T-helper 2 cell treated with Interferon-gamma antibody and Interleukin-4, amounts not matched to agents 100 ng/mL and 5 ng/mL, for 36 hours (primary cell): ENCODE results near the gene LPIN1. TPM values are rescaled to one million over a fixed set of nuclear protein-coding genes. Genes with fewer than 3 reads are reported as not detected.
"Not testable (repeated sequence)": the region's sequence is repeated elsewhere in the genome, so short reads cannot be mapped to it uniquely, and the experiment has no call there.

ENCODE experiments used
- intact Hi-C: fragments of 100-400 bp; cut with micrococcal nuclease; formaldehyde crosslinking; loops from one replicate; pipeline ENCODE4 v1.15.1; 2023
- total RNA-seq: library from RNA; stranded (reverse); gene quantifications from 2 replicates; pipeline ENCODE4 v1.2.3, GENCODE V29; 2022

Gene LPIN1
- total RNA-seq, 1 donor from 2014 or later: 62.1 TPM

DNA sequence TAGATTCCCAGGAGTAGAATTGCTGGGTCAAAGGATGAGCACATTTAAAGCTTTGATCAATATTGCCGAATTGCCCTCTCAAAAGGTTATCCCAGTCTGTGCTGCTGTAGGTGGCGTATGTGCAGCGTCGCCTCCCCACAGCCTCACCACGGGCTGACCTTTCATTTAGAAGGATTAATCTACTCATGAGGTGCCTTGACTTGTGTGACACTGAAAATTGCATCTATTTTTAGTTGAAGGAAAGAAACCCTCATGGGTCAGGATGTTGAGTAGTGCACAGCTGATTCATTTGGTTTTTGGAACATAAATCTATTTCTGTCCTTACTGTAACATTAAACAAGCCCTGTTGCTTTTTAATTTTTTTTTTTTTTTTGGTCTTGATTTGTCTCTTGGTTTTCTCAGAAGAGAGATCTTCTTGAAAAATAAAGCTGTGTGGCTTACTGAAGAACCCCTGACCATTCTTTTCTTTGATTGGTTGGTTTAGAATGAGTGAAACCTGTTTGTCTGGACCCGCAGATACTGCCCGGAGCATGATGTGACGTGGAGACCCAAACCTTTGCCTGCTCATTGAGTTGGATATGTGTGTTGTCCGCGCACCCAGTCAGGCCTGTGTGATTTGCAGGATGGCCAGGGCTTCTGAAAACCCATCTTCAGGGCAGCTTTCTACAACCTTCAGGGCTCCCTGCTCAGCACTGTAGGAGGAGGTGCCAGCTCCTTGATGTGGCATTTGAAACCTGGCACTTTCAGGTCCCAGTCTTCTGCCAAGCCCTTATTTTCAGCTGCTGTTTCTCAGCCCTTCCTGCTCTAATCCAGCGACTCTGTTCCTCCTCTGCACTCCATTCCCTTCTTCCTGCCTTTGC, 61.0 kb downstream of the LPIN1 start:
- intact Hi-C loops: no loop called here

DNA sequence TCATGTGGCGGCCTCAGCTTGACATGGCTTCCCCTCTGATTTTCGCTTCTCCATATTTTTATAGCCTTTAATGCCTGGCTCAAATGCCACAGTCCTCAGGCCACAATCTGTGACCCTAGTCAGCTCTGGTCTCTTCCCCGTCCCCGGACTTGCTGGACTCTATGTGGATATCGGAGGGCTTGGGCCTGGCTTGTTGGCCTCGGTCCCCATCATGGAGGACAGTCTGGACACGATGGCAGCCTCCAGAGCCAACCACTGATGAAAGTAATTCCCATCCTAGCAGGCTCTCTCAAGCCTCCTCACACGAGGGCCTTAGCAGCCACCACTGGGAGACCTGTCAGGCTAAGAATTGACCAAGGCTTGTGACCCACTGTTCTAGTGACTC, 61.6 kb downstream of the LPIN1 start:
- intact Hi-C loops: no loop called here

DNA sequence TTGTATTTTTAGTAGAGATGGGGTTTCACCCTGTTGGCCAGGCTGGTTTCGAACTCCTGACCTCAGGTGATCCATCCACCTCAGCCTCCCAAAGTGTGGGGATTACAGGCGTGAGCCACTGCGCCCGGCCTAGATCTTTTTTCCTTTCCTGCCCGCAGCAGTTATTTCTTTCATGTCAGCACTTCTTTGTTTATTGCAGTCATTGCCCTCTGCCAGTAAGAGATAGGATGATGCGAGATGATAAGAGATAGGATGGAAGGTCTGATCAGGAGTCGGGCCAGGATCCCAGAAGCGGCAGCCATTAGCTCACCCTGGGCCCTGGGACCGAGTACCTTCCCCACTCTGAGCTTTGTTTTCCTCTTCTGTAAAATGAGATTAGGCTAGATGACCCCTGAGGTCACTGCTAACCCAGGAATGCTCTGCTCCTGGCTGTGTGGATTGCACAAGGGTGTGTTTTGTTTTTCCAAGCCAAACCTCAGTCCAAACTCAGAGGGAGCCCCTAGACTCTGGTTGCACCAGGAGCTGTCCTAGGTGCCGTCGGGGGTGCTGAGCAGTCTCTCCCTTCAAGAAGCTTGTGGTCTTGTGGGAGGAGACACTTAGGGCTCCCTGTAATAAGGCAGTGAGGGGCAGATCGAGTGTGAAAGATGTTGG, 63.3 kb downstream of the LPIN1 start:
- intact Hi-C loops: no loop called here

DNA sequence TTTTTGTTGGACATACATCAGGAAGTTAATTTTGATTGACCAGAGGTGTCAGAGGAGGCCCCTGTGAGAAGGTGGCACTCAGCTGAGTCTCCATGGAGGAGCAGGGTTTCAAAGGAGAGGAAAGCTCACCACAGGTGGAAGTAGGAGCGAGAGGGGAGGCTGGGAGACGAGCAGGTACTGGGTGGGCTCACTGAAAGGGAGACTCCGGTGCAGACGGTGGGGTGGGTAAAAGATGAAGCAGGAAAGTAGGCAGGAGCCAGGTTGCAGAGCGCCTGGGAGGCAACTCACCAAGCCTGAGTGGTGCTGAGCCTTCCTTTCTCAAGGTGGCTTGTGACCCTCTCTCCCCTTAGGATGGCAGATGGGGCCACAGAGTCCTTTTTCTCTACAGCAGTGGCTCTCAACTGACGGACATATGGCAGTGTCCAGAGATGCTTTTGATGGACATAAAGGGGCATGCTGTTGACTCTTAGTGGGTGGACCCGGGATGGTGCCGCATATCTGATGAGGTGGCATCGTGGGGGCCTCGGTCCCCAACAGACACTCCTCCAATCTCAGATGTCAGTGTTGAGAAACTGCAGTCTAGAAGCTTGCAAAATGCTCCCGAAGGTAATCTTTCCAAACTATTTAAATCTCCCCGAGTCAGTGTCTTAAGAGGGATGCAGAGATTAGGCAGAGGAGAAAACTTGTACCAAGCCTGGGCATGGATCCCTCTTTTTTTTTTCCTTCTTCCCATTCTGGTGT, 64.0 kb downstream of the LPIN1 start:
- intact Hi-C loops: no loop called here

DNA sequence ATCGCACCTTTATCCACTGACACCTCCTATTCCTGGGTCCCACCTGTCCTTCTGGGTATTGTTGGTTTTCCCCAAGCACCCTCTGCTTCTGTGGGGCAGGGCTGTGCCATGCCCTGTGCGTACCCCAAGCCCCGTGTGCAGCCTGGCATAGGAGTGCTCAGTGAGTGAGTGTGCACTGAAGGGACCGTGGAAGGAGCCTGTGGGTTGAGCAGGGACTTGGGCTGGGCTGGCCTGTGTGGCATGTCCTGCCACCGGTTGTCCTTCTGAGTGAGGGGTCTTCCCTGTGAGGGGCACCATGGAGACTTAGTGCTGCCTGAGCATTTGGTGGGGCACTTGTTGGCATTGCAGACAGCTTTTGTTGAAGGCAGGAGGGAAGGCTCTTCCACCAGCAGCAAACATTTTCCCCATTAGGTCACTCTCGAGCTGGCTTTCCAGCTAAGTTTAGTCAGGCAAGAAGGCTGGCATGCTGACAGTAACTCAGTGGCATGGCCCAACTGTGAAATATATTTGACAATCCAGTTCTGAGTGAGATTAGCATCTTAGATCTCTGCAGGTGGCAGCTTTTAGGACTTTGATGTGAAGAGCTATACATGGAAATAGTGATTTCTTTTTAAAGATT, 64.7 kb downstream of the LPIN1 start:
- intact Hi-C loops: no loop called here

DNA sequence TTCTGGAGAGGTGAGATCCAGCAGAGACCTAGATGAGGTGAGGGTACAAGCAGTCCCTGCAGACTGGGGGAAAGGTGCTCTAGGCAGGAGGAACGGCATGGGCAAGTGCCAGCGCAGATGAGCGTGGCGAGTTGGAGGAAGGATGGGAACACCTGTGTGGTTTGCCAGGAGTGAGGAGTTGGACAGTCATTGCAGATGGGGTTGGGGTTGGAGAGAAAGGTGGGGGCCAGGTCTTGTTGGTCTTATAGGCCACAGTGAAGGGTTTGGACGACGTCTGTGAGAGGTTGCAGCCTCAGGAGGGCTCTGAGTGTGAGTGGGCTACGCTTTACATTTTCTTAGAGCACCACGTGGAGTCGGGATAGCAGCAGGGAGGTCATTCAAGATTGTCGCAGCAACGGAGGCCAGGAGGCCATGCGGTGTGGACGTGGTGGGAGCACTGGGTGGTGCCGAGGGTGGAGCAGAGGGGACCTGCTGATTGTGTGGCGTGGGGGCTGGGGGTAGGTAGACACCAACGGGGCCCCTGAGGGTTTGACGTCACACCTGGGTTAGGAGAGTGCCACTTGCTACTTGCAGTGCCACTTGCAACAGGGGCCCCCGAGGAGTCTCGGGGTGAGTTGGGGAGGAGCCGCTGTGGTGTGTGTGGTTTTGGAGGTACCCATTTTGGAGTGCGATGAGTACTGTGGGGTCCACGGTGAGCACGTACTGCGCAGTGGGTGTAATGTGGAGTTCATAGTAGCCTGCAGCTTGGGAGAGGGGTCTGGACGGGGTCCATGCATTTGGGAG, 66.2 kb downstream of the LPIN1 start:
- intact Hi-C loops: no loop called here

DNA sequence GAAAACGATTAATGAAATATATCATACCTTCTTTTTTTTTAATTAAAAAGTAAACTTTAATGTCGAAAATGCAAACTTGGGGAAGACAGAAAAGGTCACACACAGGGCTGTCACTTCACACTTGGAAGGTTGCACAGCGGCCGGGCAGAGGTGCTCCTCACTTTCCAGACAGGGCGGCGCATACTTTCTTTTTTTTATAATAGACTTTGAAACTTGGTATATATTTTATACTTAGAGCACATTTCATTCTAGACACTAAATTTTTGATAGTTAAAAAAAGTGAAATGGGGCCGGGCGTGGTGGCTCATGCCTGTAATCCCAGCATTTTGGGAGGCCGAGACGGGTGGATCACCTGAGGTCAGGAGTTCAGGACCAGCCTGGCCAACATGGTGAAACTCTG, 66.9 kb downstream of the LPIN1 start:
- intact Hi-C loops: not testable (repeated sequence)

DNA sequence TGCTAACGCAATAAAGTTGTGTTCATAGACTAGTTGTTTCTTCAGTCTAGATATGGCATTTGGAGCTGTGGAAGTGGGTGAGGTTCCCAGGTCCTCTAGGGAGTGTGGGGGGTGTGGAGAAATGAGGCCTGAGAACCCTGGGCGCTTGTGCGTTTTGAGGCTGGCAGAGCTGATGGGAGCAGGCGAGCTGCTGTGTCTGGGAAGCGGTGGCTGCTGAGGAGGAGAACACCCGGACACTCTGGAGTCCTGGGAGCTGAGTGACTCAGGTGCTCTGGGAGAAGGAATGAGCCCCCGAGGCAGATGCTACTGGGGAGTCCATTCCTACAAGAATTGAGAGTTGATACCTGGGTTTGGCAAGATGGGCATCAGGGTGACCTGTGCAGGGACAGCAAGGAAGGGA, 67.5 kb downstream of the LPIN1 start:
- intact Hi-C loops: no loop called here

DNA sequence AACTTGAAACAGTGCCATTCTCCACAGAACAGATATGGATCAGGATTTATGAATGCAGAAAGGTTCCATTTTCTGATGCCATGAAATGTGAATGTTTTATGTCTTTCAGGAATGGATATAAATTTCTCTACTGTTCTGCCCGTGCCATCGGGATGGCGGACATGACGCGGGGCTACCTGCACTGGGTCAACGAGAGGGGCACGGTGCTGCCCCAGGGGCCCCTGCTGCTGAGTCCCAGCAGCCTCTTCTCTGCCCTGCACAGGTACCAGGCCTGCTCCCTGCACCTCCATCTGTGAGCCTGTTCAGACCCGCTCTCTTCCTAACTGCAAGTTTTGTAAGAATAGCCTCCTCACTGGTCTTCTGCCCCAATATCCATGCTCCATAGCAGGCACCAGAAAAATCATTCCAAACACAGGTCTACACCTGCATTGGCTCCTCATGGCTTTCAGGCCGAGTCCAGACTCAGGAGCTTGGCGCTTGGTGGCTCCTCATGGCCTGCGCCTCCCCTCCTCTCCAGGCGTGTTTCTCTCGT, 68.6 kb downstream of the LPIN1 start:
- intact Hi-C loops: no loop called here

DNA sequence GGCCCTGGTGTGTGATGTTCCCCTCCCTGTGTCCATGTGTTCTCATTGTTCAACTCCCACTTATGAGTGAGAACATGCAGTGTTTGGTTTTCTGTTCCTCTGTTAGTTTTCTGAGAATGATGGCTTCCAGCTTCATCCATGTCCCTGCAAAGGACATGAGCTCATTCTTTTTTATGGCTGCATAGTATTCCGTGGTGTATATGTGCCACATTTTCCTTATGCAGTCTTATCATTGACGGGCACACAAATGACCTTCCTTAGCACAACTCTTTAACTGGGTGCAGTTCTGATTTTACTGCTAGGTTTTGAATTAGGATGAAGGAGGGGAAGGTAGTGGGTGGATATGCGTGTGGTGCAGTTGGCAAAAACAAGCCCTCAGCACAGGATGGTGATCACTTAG, 70.5 kb downstream of the LPIN1 start:
- intact Hi-C loops: not testable (repeated sequence)

DNA sequence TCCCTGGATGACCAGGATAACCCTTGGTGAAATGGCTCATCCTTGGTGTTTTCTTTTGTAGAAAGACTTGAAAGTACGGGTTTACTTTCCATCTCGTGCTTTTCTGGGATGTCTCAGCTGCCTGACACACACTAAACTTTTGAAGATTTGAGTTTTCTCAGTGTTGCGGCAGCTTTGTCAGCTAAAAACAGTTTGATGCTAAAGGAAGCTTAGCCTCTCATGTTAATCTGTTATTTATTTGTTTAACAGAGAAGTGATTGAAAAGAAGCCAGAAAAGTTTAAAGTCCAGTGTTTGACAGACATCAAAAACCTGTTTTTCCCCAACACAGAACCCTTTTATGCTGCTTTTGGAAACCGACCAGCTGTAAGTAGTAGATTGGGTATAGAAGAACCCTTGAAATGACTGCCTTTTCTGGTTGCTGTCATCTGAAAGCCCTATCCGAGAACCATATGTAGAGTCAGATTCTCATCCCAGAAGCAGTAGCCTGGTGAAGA, 72.8 kb downstream of the LPIN1 start:
- intact Hi-C loops: no loop called here

DNA sequence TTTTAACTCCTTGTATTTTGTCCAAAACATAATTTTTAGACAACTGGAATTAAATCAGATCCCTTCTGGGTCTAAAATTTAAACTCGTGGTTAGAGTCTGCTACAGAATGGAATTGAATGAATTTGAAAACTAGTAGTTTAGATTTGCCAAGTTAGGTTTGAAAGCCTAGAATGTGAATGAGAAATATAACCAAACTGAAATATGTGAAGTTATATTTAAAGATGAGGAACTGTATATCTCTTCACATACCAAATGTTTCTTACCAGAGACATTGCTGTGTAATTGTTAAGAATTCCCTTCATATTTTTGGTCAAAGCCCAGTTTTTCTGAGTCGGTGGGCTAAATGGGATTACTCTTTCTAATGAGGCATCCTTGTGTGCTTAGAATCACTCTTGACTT, 74.2 kb downstream of the LPIN1 start:
- intact Hi-C loops: no loop called here

DNA sequence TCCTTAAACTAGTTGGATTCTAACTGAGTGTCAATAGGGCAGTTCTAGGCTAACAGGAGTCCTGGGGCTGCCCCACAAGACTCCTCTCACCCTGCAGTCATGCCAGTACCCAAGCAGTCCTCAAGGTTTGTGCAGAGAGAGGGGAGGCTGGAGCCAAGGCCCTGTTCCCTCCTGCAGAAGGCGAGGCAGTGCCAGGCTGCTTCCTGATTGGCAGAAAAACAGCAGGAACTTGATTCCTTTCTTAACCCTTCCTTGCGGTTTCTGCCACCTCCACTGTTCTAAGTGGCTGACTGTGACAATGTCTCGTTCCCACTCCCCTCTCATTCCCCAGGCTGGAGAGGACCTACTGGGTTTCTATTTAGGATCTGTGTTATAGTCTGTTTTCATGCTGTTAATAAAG, 75.3 kb downstream of the LPIN1 start:
- intact Hi-C loops: no loop called here

DNA sequence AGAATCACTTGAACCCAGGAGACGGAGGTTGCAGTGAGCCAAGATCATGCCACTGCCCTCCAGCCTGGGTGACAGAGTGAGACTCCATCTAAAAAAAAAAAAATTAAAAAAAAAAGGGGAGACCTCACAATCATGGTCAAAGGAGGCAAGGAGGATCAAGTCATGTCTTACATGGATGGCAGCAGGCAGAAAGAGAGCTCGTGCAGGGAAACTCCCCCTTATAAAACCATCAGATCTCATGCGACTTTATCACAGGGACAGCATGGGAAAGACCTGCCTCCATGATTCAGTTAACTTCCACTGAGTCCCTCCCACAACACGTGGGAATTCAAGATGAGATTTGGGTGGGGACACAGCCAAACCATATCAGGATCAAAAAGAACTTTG, 75.9 kb downstream of the LPIN1 start:
- intact Hi-C loops: not testable (repeated sequence)

DNA sequence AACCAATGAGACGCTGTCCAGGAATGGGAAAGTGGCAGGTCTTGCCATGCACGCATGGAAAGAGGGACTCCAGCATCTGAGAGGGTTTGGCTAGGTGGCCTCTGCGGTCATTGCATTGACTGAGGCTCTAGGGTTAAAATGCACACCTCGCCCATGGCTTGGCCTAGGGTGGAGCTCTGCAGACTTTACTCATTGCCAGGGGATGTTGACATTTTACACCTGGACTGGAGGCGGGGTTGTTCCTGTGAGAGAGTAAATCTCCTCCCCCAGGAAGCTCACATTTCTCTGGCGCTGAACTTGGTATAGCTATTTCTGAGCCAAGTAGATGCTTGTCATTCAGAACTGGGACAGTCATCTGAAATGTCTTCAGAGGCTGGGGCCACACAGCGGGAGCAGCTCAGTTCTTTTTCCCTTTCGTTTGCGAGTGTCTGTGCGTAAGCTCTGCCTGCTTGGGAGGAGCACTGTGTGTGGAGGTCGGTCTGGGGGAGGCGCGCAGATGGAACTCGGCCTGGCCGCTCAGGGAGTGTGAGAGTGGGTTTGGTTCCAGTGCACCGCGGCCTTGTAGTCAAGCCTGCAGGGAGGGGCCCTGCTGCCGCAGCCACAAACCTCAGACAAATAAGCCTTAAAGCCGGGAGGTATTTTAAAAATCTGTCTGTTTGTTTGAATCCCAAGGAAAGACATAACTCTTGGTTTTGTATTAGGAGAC, 76.5 kb downstream of the LPIN1 start:
- intact Hi-C loops: no loop called here

DNA sequence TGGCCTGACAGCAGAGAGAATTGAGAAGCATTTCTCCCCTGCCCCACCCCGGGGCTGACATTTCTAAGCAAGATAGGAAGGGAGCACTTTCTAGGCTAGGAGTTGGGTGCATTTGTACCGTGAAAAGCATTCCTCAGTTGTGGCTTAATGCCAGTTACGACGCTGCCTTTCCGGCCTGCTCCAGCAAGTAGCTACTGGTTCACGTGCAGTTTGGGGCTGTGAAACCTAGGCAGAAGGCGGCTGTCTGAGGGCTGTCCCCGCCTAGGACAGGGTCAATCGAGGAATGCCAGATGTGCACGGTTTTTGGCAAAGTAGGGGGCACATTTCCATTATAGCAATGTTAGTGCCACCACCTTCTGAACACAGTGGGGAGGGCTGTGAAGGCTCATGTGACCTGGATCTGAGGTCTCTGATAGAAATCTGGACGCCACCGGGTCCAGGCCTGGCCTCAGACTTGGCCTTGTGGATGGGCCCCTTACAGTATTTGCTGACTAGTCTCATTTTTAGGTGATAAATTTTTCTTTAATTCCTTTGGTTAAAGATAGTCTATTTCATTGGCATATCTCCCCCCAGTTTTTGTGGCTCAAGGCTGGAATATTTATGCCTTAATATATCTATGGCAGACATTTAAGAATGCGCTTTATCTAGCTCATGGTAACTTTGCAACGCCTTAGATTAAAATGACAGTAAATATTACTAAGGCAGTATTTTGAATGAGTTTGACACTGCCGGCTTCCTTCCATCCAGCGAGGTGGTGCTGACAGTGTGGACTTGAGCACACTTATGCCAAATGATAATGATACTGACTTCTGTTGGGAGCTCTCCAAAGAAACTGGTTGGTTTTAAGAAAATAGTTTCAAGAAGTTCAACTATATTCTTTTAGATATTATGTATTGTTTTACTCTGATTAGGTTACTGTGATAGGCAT, 78.7 kb downstream of the LPIN1 start:
- intact Hi-C loops: loop anchor here (5.0 kb wide), 1 partner anchor 677 kb away; no protein-coding TSS in a partner anchor

DNA sequence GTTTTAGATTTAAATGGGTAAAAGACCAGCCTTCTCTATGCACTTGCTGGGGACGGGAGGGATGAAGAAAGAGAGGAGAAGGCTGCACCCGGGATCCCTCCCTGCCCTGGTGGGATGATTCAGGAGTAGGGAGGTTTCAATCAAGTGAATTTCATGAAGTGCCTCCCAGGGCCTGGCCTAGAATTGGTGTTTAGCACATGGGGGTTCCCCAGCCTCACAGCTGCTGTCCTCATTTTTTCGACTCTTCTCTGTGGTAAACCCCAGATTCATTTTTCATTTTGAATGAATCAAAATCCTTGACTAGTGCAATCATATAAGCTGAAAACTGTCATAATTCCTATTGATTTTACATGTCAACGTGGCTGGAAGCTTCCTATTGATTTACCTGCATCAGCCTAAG, 81.1 kb downstream of the LPIN1 start:
- intact Hi-C loops: loop anchor here (5.0 kb wide), 1 partner anchor 675 kb away; no protein-coding TSS in a partner anchor

DNA sequence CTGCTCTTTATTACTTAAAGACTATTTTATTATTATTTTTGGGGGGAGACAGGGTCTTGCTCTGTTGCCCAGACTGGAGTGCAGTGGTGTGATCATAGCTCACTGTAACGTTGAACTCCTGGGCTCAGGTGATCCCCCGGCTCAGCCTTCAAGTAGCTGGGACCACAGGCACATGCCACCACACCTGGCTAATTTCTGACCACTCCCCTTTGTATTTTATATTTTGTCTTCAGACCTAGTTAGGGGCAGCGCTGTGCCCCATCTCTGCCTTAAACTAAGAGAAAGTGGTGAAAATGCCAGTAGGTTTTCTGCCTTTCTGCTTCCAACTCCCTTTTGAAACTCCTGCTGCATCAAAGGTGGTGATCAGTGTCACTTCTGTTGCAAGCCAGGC, 82.5 kb downstream of the LPIN1 start:
- intact Hi-C loops: loop anchor here (1.0 to 5.0 kb wide), 3 partner anchors 673 to 1178 kb away; no protein-coding TSS in a partner anchor
